ENCODE results near the gene SPSB2. TPM values are rescaled to one million over a fixed set of nuclear protein-coding genes. Genes with fewer than 3 reads are reported as not detected.
A peak's percentile ranks its signal among the peaks of the same experiment; 100 is the strongest.

The SPSB2 gene
- total RNA-seq, 1 experiment from 2014 or later, result 9.2 TPM

DNA sequence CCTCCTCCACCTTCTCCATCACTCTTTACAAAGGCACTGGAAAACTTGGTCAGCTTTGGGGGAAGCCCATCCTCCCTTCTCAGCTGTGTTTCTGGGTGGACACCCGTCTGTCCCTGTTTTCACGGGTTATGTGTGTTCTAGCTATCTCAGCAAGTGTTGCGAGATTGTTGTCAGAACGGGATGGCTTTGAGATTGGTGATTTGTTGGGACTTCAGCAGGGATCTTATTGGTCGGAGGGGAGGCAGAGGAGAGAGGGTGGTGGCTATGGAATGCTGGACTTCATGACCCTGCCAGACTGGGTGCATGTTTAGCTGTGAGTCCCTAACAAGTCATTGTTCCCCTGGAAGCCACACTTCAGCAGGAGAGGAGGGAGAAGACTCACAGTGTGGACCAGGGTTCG is 19.1 kb downstream of the SPSB2 start:
- ChIA-PET POLR2A (ENCODE audit: unreplicated experiment) (no interaction called here), CTCF (no interaction called here)
- Histone ChIP-seq H4K20me1 (ENCODE audit: low read length) (no peaks in the 10 kb centered on the region), H2AFZ (ENCODE audit: low read length) (no peak overlapping the region), H3K27ac (ENCODE audit: low read length) (no peak overlapping the region), H3K4me3 (ENCODE audit: low read length) (peak overlapping the region; percentile 86), H3K9me3 (ENCODE audit: low read length) (no peaks in the 10 kb centered on the region), H3K9ac (ENCODE audit: low read length) (no peak overlapping the region), H3K36me3 (ENCODE audit: low read depth, low read length) (peaks cover 35% of the 10 kb centered on the region), H3F3A (ENCODE audit: low read length, unreplicated experiment) (no peaks in the 10 kb centered on the region), H3K4me2 (ENCODE audit: low read length) (peak overlapping the region; percentile 99), H3K9me2 (replicated peaks; ENCODE audit: low read length) (no peaks in the 10 kb centered on the region), H3K4me1 (ENCODE audit: insufficient read depth, low read length) (peaks cover 23% of the 10 kb centered on the region), H3K27me3 (ENCODE audit: low read length) (no peaks in the 10 kb centered on the region), H3K79me2 (ENCODE audit: low read length) (peaks cover 51% of the 10 kb centered on the region)
- DNase-seq, result no peak
- intact Hi-C loops (cut with micrococcal nuclease), result loop anchor here (5.0 kb wide), 2 partner anchors 102 to 153 kb away; partner anchors contain the start of gene MLF2
- no peak for ATAC-seq
- TF ChIP-seq EZH2 (IDR thresholded peaks at IDR 0.05; ENCODE audit: low read length, unreplicated experiment), result no peak
- BruUV-seq (replicated peaks), result no TSS peak

DNA sequence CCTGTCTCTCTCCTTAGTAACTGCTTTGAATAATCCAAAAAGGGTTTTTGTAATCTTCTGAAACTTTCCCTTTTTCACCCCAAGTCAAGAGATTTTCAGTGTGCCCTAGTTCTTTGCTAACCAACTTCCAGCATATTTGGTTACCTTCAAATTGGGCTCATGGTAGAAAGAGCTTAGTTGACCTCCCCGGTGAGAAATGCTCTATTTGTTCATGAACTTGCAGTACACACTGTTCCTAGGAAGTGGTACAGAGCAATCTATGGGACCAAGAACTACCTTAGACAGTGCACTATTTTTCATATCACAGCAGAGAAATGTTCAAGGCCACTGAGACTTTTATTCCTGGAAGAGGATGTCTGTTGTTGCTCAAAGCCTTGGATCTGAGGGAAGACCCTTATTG is 19.5 kb downstream of the SPSB2 start:
- H4K20me1 ChIP-seq (ENCODE audit: low read length), result no peaks in the 10 kb centered on the region
- H3K4me3 ChIP-seq (ENCODE audit: low read length), result peak overlapping the region; percentile 86
- H3K79me2 ChIP-seq (ENCODE audit: low read length), result peaks cover 55% of the 10 kb centered on the region
- ChIA-PET POLR2A (ENCODE audit: unreplicated experiment) (no interaction called here), CTCF (no interaction called here)
- no peaks in the 10 kb centered on the region for H3K9me3 ChIP-seq (ENCODE audit: low read length)
- peak overlapping the region; percentile 52; the same call in 1 of the 2 replicates for H3K27ac ChIP-seq (ENCODE audit: low read length)
- H3K4me2 ChIP-seq (ENCODE audit: low read length), result peak overlapping the region; percentile 99
- H3K9ac ChIP-seq (ENCODE audit: low read length), result peak overlapping the region; percentile 76
- peaks cover 23% of the 10 kb centered on the region for H3K4me1 ChIP-seq (ENCODE audit: insufficient read depth, low read length)
- H3K9me2 ChIP-seq (replicated peaks; ENCODE audit: low read length), result no peaks in the 10 kb centered on the region
- BruUV-seq (replicated peaks), result no TSS peak
- H3F3A ChIP-seq (ENCODE audit: low read length, unreplicated experiment), result no peaks in the 10 kb centered on the region
- TF ChIP-seq EZH2phosphoT487 (IDR thresholded peaks at IDR 0.05; ENCODE audit: borderline replicate concordance, low read length) (no peak), EZH2 (IDR thresholded peaks at IDR 0.05; ENCODE audit: low read length, unreplicated experiment) (no peak)
- TF ChIP-seq, protein P1, sequence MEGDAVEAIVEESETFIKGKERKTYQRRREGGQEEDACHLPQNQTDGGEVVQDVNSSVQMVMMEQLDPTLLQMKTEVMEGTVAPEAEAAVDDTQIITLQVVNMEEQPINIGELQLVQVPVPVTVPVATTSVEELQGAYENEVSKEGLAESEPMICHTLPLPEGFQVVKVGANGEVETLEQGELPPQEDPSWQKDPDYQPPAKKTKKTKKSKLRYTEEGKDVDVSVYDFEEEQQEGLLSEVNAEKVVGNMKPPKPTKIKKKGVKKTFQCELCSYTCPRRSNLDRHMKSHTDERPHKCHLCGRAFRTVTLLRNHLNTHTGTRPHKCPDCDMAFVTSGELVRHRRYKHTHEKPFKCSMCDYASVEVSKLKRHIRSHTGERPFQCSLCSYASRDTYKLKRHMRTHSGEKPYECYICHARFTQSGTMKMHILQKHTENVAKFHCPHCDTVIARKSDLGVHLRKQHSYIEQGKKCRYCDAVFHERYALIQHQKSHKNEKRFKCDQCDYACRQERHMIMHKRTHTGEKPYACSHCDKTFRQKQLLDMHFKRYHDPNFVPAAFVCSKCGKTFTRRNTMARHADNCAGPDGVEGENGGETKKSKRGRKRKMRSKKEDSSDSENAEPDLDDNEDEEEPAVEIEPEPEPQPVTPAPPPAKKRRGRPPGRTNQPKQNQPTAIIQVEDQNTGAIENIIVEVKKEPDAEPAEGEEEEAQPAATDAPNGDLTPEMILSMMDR (conservative IDR thresholded peaks at IDR 0.05; ENCODE audit: low read depth, low read length), result no peak
- H3K27me3 ChIP-seq (ENCODE audit: low read length), result no peaks in the 10 kb centered on the region
- intact Hi-C loops (cut with micrococcal nuclease), result loop anchor here (5.0 kb wide), 2 partner anchors 101 to 154 kb away; partner anchors contain the start of gene MLF2
- no peak overlapping the region for H2AFZ ChIP-seq (ENCODE audit: low read length)
- ATAC-seq (no peak), DNase-seq (no peak)
- H3K36me3 ChIP-seq (ENCODE audit: low read depth, low read length), result peaks cover 35% of the 10 kb centered on the region

DNA sequence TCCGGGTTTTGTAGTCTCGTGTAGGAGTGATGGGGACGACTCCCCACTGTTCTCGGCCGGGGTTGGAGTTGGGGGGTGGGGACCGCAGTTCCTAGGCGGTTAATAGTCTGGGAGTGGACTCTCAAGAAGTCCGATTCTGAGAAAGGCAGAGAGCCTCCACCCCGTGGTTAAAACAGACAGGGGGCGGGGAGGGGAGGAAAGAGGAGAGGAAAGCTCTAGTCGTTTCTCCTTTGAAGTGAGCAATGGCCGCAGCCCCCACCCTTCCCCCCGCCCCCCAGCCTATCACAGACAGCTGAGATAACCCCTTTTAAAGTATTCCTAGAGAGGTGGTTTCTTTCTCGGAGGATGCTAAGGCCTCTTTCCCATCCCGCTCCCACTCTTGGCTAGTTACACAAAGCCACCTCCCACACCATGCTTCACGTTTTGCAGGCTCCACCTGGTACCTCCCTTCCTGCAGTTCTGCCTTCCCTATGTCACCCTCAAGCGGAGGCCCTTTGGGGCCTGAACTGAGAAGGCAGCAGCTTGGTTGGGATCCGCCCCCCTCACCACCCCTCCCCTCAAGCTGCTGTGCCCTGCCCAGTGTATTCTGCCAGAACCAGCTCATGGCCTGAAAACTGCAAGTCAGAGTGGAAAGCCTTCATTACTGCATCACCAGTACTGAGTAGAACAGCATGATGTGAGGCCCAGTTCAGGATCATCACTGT is 20.3 kb downstream of the SPSB2 start:
- POLR2A ChIA-PET (ENCODE audit: unreplicated experiment), result interaction anchor here (0.5 kb wide), 3 partner anchors 18 to 163 kb away, joined by 3 to 13 read pairs (median 9); partner anchors contain the start of gene ZNF384
- H2AFZ ChIP-seq (ENCODE audit: low read length), result peak overlapping the region; percentile 71
- peak; percentile 2; the same call in 1 of the 2 replicates for ATAC-seq
- peaks cover 28% of the 10 kb centered on the region for H3K36me3 ChIP-seq (ENCODE audit: low read depth, low read length)
- H3K4me3 ChIP-seq (ENCODE audit: low read length), result peak overlapping the region; percentile 86
- H3K27ac ChIP-seq (ENCODE audit: low read length), result peak overlapping the region; percentile 52
- no TSS peak for BruUV-seq (replicated peaks)
- peaks cover 55% of the 10 kb centered on the region for H3K79me2 ChIP-seq (ENCODE audit: low read length)
- H3K4me1 ChIP-seq (ENCODE audit: insufficient read depth, low read length), result peaks cover 23% of the 10 kb centered on the region
- peak overlapping the region; percentile 99 for H3K4me2 ChIP-seq (ENCODE audit: low read length)
- H4K20me1 ChIP-seq (ENCODE audit: low read length), result no peaks in the 10 kb centered on the region
- peak; percentile 54 for DNase-seq
- H3K9ac ChIP-seq (ENCODE audit: low read length), result peak overlapping the region; percentile 76
- no peaks in the 10 kb centered on the region for H3K9me2 ChIP-seq (replicated peaks; ENCODE audit: low read length)
- TF ChIP-seq EZH2phosphoT487 (IDR thresholded peaks at IDR 0.05; ENCODE audit: borderline replicate concordance, low read length), result no peak
- TF ChIP-seq, protein P1 (conservative IDR thresholded peaks at IDR 0.05; ENCODE audit: low read depth, low read length), result no peak
- no peaks in the 10 kb centered on the region for H3K9me3 ChIP-seq (ENCODE audit: low read length)
- H3F3A ChIP-seq (ENCODE audit: low read length, unreplicated experiment), result no peaks in the 10 kb centered on the region
- CTCF ChIA-PET, result interaction anchor here (1.0 to 1.7 kb wide), 3 partner anchors 16 to 38 kb away, joined by 4 to 12 read pairs (median 7); partner anchors contain the start of gene SPSB2
- H3K27me3 ChIP-seq (ENCODE audit: low read length), result no peaks in the 10 kb centered on the region
- intact Hi-C loops (cut with micrococcal nuclease), result loop anchor here (5.0 kb wide), 2 partner anchors 101 to 154 kb away; partner anchors contain the start of gene MLF2

All from PC-3 (cell line).